Kidney (tissue), 14 donors: ENCODE measurements around the gene MAP1LC3A. TPM values are rescaled to one million over a fixed set of nuclear protein-coding genes. Genes with fewer than 3 reads are reported as not detected.

Source experiments
- DNase-seq, 5 donors: peaks; one replicate each; pipeline ENCODE4 v3.0.0-alpha.2; 2013 to 2020
- FAIRE-seq: peaks from 2 replicates; lab custom pipeline; 2012; peaks lifted over from hg19 to GRCh38; lab: Jason Lieb, UNC
- H3K27ac ChIP-seq, 2 donors: one replicate each; pipeline ENCODE4 v1.7.0; 2013; ENCODE audit warnings: low read depth in 2 of 2, low read length in 2 of 2, inconsistent platforms in 1 of 2
- H3K27me3 ChIP-seq: one replicate; pipeline ENCODE4 v1.7.1; 2013; ENCODE audit warnings: low read length, inconsistent platforms; ENCODE audit not compliant: control insufficient read depth, insufficient read depth
- H3K36me3 ChIP-seq, 3 donors: one replicate each; pipeline versions ENCODE4 v1.7.0 to v1.7.1; 2013; ENCODE audit warnings: low read length in 3 of 3, control low read depth in 1 of 3, inconsistent platforms in 1 of 3; ENCODE audit not compliant: insufficient read depth in 3 of 3, control insufficient read depth in 2 of 3
- H3K4me1 ChIP-seq, 3 donors: one replicate each; pipeline versions ENCODE4 v1.7.0 to v1.7.1; 2013; ENCODE audit warnings: low read length in 3 of 3, inconsistent platforms in 1 of 3, low read depth in 1 of 3; ENCODE audit not compliant: control insufficient read depth in 2 of 3, insufficient read depth in 2 of 3
- H3K4me3 ChIP-seq, 3 donors: one replicate each; pipeline versions ENCODE4 v1.7.0 to v1.8.1; 2013; ENCODE audit warnings: low read length in 3 of 3, control low read depth in 1 of 3, inconsistent platforms in 1 of 3
- H3K9ac ChIP-seq, 3 donors: one replicate each; pipeline versions ENCODE4 v1.7.0 to v1.7.1; 2013; ENCODE audit warnings: low read length in 3 of 3, control low read depth in 1 of 3, inconsistent platforms in 1 of 3
- H3K9me3 ChIP-seq, 3 donors: one replicate each; pipeline versions ENCODE4 v1.7.0 to v1.7.1; 2013; ENCODE audit warnings: low read length in 3 of 3, control low read depth in 1 of 3, inconsistent platforms in 1 of 3; ENCODE audit not compliant: control insufficient read depth in 2 of 3, insufficient read depth in 1 of 3
- intact Hi-C: fragments of 100-400 bp; cut with DNase I; formaldehyde crosslinking; loops from one replicate; pipeline ENCODE4 v1.11.1; 2022
- polyA plus RNA-seq: library from polyadenylated mRNA; stranded (reverse); fragments of 350-450 nt; fragmentation: Illumina TruSeq; extraction: RNeasy Lipid Tissue Mini Kit (QIAGEN cat#74804); gene quantifications from one replicate; pipeline ENCODE4 v1.2.3, GENCODE V29; 2014; ENCODE audit warnings: low read depth, low replicate concordance; ENCODE audit not compliant: insufficient read depth
- total RNA-seq: library from RNA; stranded (reverse); fragmentation: NEBNext Ultra II Directional; extraction: Animal tissue kit (Norgen Biotek cat#: 25700); gene quantifications from one replicate; pipeline ENCODE4 v1.2.1, GENCODE V29; 2021
- TF ChIP-seq, protein P1 (sequence below): IDR thresholded peaks from 3 replicates; pipeline ENCODE4 v1.5.1; 2012; ENCODE audit warnings: mild to moderate bottlenecking, moderate library complexity, borderline replicate concordance; ENCODE audit not compliant: insufficient read depth; ENCODE audit errors: extremely low read depth
- donor health status: control.
- donor health status: control.
- donor health status: control.
- donor health status: control.
- donor health status: control.
- donor health status: DM: yes; HTN: yes; CAD: no.
- donor health status: Normal renal cell carcinoma (clear cell type).

The MAP1LC3A gene
- total and polyA plus RNA-seq, 2 donors from 2014 or later: 42.5 to 153 TPM

- no peak overlapping the region for H3K4me3 ChIP-seq
- peaks cover 2 to 5% (median 5%) of the 10 kb centered on the region in 3 donors for H3K36me3 ChIP-seq
- no peak overlapping the region for H3K9ac ChIP-seq
- intact Hi-C loops: no loop called here
- H3K27ac ChIP-seq: no peak overlapping the region
- peak in 2 of 5 donors; percentile 11 to 31 for DNase-seq
- no peak for FAIRE-seq
- H3K9me3 ChIP-seq: no peaks in the 10 kb centered on the region
- TF ChIP-seq, protein P1, sequence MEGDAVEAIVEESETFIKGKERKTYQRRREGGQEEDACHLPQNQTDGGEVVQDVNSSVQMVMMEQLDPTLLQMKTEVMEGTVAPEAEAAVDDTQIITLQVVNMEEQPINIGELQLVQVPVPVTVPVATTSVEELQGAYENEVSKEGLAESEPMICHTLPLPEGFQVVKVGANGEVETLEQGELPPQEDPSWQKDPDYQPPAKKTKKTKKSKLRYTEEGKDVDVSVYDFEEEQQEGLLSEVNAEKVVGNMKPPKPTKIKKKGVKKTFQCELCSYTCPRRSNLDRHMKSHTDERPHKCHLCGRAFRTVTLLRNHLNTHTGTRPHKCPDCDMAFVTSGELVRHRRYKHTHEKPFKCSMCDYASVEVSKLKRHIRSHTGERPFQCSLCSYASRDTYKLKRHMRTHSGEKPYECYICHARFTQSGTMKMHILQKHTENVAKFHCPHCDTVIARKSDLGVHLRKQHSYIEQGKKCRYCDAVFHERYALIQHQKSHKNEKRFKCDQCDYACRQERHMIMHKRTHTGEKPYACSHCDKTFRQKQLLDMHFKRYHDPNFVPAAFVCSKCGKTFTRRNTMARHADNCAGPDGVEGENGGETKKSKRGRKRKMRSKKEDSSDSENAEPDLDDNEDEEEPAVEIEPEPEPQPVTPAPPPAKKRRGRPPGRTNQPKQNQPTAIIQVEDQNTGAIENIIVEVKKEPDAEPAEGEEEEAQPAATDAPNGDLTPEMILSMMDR: no peak
- H3K4me1 ChIP-seq: no peaks in the 10 kb centered on the region
- H3K27me3 ChIP-seq: no peaks in the 10 kb centered on the region
These were observed 12.4 kb downstream of the MAP1LC3A start for GRCh38 chr20:34570859-34571306.

GRCh38 chr20:34571753-34572152 is 13.2 kb downstream of the MAP1LC3A start:
- intact Hi-C loops: no loop called here
- Histone ChIP-seq H3K27ac (no peak overlapping the region), H3K4me3 (no peak overlapping the region), H3K4me1 (no peaks in the 10 kb centered on the region), H3K9ac (no peak overlapping the region), H3K36me3 (peaks cover 2 to 5% (median 5%) of the 10 kb centered on the region in 3 donors), H3K27me3 (no peaks in the 10 kb centered on the region), H3K9me3 (no peaks in the 10 kb centered on the region)
- TF ChIP-seq, protein P1: no peak
- DNase-seq (peak in 1 of 5 donors; percentile 32), FAIRE-seq (no peak)

DNA sequence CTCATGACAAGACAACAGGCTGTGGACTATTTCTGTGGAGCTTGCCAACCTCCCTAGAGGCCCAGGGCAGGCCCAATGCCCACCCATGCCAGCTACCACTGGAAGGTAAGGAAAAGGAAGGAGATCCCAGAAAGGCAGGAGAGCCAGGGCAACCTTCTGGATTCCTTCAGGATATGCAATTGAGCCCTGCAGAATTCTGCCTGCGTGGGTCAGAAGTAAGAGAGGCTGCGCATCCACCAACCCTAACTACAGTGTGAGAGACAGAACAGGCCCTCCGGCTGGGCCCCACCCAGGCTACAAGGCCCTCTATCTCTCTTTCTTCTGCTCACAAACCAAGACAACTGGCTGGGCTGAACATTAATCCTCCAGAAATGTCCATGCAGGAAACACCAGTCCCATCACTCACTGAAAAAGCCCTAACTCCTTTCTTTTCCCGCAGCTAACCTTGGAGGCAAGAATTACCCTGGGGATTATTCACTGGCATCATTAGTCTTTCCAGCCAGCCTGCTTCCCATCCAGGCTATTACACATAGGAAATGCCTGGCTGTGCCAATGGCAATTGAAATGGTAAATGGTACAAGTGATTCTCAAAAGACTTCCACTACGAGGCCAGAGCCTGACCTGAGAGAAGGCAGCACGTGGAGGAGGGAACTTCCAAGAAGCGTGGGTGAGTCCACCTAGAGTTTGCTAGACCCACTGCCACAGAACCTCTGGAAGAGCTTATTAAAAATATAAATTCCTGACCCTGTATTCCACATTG is 15.2 kb downstream of the MAP1LC3A start:
- FAIRE-seq: no peak
- peaks cover 2 to 5% (median 5%) of the 10 kb centered on the region in 3 donors for H3K36me3 ChIP-seq
- no peak overlapping the region for H3K9ac ChIP-seq
- DNase-seq: peak in 1 of 5 donors; percentile 16
- H3K27me3 ChIP-seq: no peaks in the 10 kb centered on the region
- no peak overlapping the region for H3K4me3 ChIP-seq
- no peaks in the 10 kb centered on the region for H3K9me3 ChIP-seq
- intact Hi-C loops: no loop called here
- TF ChIP-seq, protein P1: no peak
- peaks cover 0 to 3% (median 0%) of the 10 kb centered on the region in 3 donors for H3K4me1 ChIP-seq
- no peak overlapping the region for H3K27ac ChIP-seq
